LNCaP clone FGC (cell line): ENCODE measurements around the gene U2AF1L4.
A peak's percentile ranks its signal among the peaks of the same experiment; 100 is the strongest.

Experiments used
- DNase-seq: peaks from one replicate; pipeline ENCODE4 v3.0.0-alpha.2; 2011; ENCODE audit warnings: low read depth
- H3K4me3 ChIP-seq: 2 replicates; pipeline ENCODE4 v1.5.1; 2011; ENCODE audit warnings: mild to moderate bottlenecking, low read depth, low read length, control low read depth
- TF ChIP-seq, protein P1 (sequence below): IDR thresholded peaks from 2 replicates; pipeline ENCODE4 v1.5.1; 2012; ENCODE audit warnings: mild to moderate bottlenecking; ENCODE audit not compliant: control insufficient read depth, insufficient read depth; ENCODE audit errors: extremely low read depth

U2AF1L4 gene, protein sequence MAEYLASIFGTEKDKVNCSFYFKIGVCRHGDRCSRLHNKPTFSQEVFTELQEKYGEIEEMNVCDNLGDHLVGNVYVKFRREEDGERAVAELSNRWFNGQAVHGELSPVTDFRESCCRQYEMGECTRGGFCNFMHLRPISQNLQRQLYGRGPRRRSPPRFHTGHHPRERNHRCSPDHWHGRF

DNA sequence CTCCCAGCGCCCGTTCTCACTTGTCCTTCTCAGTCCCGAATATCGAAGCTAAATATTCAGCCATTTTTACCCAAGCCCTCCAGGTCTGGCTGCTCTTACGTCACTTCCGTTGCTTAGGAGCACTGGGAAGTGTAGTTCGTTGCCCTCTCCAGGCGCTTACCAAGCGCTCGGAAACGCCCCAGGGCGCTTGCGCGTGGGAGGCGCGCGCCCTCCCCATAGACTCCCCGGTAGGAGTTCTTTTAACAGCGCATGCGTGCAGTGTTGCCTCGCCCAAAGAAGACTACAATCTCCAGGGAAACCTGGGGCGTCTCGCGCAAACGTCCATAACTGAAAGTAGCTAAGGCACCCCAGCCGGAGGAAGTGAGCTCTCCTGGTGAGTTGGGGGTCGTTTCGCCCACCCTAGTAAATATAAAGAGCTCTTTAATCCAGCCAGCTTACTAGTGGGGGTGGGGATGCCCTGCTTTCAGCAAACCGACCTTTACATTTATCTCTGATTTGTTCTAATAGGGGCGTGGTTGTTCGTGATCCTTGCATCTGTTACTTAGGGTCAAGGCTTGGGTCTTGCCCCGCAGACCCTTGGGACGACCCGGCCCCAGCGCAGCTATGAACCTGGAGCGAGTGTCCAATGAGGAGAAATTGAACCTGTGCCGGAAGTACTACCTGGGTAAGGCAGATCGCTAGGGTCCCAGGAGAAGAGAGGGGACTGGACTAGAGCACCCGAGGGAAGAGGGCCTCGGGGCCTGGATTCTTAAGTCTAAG lies at the start of gene U2AF1L4, which contains the start of gene PSENEN:
U2AF1L4 (minus strand) TSS at position 91 of the 759 bp plus-strand sequence; CDS start at position 64, 27 bp downstream.
PSENEN (plus strand) TSS at position 324 of the 759 bp plus-strand sequence; CDS start at position 604, 280 bp downstream.
- TF ChIP-seq, protein P1, sequence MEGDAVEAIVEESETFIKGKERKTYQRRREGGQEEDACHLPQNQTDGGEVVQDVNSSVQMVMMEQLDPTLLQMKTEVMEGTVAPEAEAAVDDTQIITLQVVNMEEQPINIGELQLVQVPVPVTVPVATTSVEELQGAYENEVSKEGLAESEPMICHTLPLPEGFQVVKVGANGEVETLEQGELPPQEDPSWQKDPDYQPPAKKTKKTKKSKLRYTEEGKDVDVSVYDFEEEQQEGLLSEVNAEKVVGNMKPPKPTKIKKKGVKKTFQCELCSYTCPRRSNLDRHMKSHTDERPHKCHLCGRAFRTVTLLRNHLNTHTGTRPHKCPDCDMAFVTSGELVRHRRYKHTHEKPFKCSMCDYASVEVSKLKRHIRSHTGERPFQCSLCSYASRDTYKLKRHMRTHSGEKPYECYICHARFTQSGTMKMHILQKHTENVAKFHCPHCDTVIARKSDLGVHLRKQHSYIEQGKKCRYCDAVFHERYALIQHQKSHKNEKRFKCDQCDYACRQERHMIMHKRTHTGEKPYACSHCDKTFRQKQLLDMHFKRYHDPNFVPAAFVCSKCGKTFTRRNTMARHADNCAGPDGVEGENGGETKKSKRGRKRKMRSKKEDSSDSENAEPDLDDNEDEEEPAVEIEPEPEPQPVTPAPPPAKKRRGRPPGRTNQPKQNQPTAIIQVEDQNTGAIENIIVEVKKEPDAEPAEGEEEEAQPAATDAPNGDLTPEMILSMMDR: no peak
- DNase-seq: peak; percentile 98
- H3K4me3 ChIP-seq: peak within 1 kb of the TSS; percentile 98

DNA sequence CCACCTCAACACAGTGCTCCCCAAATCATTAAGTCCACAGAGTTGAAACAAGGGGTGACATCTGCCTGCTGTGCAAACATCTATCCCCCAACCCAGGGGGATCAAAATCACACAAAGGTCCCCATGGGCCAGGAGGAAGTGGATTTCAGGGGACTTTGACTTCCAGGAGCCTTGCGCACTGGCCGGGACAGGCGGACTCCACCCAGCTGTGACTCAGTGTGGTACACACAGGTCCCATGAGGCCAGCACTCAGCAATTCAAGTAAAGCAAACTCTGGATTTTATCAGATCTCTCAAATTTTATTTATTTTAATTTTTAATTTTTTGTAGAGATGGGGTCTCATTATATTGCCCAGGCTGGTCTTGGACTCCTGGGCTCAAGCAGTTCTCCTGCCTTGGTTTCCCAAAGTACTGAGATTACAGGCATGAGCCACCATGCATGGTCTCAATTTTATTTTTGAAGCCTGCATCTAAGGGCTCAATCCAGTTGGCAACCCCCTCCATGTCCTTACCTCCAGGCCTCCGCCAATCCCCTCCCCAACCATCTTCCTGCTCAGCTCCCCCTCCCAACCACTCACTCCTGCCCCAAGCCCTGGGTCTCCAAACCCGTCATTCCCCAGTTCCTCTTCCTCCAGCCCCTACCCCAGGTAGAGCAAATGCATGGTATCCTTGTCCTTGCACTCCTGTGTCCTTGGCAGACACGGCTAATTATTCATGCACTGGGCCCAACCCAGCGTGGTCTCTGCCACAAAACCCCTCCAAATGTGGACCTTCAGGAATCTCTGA lies 48.4 kb upstream of the U2AF1L4 start:
- DNase-seq: no peak
- no peak overlapping the region for H3K4me3 ChIP-seq
- TF ChIP-seq, protein P1: no peak

- H3K4me3 ChIP-seq: no peak overlapping the region
- TF ChIP-seq, protein P1: no peak
These were observed 47.7 kb upstream of the U2AF1L4 start for GRCh38 chr19:35792888-35793287.

GRCh38 chr19:35792312-35792711 lies 47.1 kb upstream of the U2AF1L4 start:
- no peak overlapping the region for H3K4me3 ChIP-seq
- DNase-seq: no peak

More at GRCh38 chr19:35792888-35793287, 47.7 kb upstream of the U2AF1L4 start:
- DNase-seq: no peak

DNA sequence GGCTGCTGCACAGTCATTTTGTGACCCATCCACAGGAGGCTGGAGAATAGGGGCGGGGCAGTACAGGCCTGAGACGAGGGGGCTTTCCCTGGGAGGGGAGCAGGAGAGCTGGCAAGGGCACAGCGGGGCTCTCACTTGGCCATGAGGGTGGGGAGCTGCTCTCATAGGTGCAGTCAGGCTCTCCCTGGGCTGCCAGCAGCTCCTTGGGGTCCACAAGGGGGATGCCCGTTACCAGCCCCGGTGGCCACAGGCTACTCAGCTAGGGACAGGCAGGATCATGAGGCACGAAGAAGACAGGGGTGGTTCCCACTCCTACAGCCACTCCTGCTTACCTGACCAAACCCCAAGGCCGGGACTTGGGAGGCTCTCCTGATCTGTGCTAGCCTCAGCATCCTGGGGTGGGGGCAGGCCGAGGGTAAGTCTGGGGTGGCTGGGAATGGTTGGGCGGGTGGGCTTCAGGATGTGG lies 46.6 kb upstream of the U2AF1L4 start:
- TF ChIP-seq, protein P1: no peak
- no peak overlapping the region for H3K4me3 ChIP-seq
- no peak for DNase-seq

More at GRCh38 chr19:35792312-35792711, 47.1 kb upstream of the U2AF1L4 start:
- TF ChIP-seq, protein P1: no peak

DNA sequence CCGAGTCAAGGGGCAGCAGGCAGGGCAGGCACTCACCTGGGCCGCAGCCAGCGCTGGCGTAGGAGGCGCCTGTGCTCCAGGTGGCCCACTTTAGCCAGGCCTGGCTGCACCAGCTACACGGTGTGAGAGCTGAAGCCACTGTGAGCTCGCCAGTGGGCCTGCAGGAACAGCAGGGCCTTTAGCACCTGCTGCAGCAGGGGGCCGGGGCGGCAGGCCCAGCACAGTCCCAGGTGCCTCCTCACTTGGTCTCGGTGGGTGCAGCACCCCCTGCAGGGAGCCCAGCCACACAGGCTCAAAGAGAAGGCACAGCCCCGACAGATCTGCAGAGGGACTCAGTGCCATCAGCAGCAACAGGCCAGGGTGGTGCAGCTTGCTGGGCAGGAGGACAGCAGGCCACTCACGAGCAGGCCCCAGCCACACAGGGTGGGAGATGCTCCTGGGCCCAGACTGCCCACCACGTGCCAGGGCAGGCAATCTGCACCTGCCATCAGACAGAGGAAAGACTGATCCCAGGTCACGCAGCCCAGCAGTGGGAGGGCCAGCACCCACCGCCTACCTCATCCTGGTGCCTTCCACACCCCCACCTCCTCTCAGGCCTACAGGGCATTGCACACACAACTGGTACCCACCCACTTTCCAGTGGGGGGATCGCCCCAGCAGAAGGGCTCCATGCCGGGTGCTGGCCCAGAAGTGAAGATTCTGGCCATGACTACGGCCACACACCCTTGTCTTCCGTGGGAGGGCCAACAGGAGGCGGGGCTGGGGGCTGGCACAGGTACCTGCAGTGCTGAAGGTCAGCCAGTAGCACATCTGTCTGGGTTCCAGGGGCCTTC lies 46.0 kb upstream of the U2AF1L4 start:
- DNase-seq: no peak
- H3K4me3 ChIP-seq: no peak overlapping the region
- TF ChIP-seq, protein P1: no peak
